Trophoblast cell (in vitro differentiated cells and primary cell): ENCODE data around the gene SYT5.
"Not testable (repeated sequence)": the region's sequence is repeated elsewhere in the genome, so short reads cannot be mapped to it uniquely, and the experiment has no call there.

Source experiments
- DNase-seq, 2 donors: peaks; one replicate each; pipeline ENCODE4 v3.0.0-alpha.2; 2016
- H2AFZ ChIP-seq: 2 replicates; pipeline ENCODE4 v1.6.1; 2013; ENCODE audit warnings: low read length, moderate library complexity, mild to moderate bottlenecking; ENCODE audit not compliant: insufficient read depth, poor library complexity
- H2AK5ac ChIP-seq: 2 replicates; pipeline ENCODE4 v1.6.1; 2013; ENCODE audit warnings: mild to moderate bottlenecking, low read length
- H2BK120ac ChIP-seq: 2 replicates; pipeline ENCODE4 v1.6.1; 2013; ENCODE audit warnings: low read length, mild to moderate bottlenecking, moderate library complexity; ENCODE audit not compliant: insufficient read depth, poor library complexity
- H2BK12ac ChIP-seq: 2 replicates; pipeline ENCODE4 v1.6.1; 2013; ENCODE audit warnings: mild to moderate bottlenecking, low read length, moderate library complexity
- H2BK5ac ChIP-seq: 2 replicates; pipeline ENCODE4 v1.6.1; 2013; ENCODE audit warnings: low read length, low read depth, moderate library complexity, mild to moderate bottlenecking; ENCODE audit not compliant: poor library complexity
- H3K14ac ChIP-seq: 2 replicates; pipeline ENCODE4 v1.6.1; 2013; ENCODE audit warnings: mild to moderate bottlenecking, low read length
- H3K18ac ChIP-seq: 2 replicates; pipeline ENCODE4 v1.6.1; 2013; ENCODE audit warnings: mild to moderate bottlenecking, low read length
- H3K23ac ChIP-seq: 2 replicates; pipeline ENCODE4 v1.6.1; 2013; ENCODE audit warnings: low read length
- H3K27ac ChIP-seq: 2 replicates; pipeline ENCODE4 v1.5.1; 2013; ENCODE audit warnings: low read depth, mild to moderate bottlenecking, inconsistent platforms, low read length, moderate library complexity
- H3K27me3 ChIP-seq: 2 replicates; pipeline ENCODE4 v1.6.1; 2013; ENCODE audit warnings: inconsistent platforms, mild to moderate bottlenecking, low read length, moderate library complexity; ENCODE audit not compliant: insufficient read depth
- H3K36me3 ChIP-seq, 2 experiments: 1 replicate in 1 of 2; 2 replicates in 1 of 2; pipeline ENCODE4 v1.6.1; 2013; ENCODE audit warnings: low read length in 2 of 2, mild to moderate bottlenecking in 2 of 2, moderate library complexity in 1 of 2; ENCODE audit not compliant: insufficient read depth in 2 of 2, control insufficient read depth in 1 of 2
- H3K4ac ChIP-seq: 2 replicates; pipeline ENCODE4 v1.6.1; 2013; ENCODE audit warnings: low read depth, mild to moderate bottlenecking, low read length, moderate library complexity
- H3K4me1 ChIP-seq, 2 experiments: 1 replicate in 1 of 2; 2 replicates in 1 of 2; pipeline ENCODE4 v1.6.1; 2013; ENCODE audit warnings: low read length in 2 of 2, mild to moderate bottlenecking in 2 of 2, moderate library complexity in 1 of 2; ENCODE audit not compliant: insufficient read depth in 2 of 2, control insufficient read depth in 1 of 2
- H3K4me2 ChIP-seq: 2 replicates; pipeline ENCODE4 v1.6.1; 2013; ENCODE audit warnings: inconsistent platforms, mild to moderate bottlenecking, low read length, moderate library complexity
- H3K4me3 ChIP-seq: 2 replicates; pipeline ENCODE4 v1.5.1; 2013; ENCODE audit warnings: mild to moderate bottlenecking, low read depth, low read length, inconsistent platforms
- H3K79me1 ChIP-seq: one replicate; pipeline ENCODE4 v1.6.1; 2013; ENCODE audit warnings: low read length
- H3K79me2 ChIP-seq: 2 replicates; pipeline ENCODE4 v1.6.1; 2013; ENCODE audit warnings: low read length, mild to moderate bottlenecking; ENCODE audit not compliant: control insufficient read depth, insufficient read depth, poor library complexity
- H3K9ac ChIP-seq: 2 replicates; pipeline ENCODE4 v1.6.1; 2013; ENCODE audit warnings: mild to moderate bottlenecking, low read length
- H3K9me3 ChIP-seq: 2 replicates; pipeline ENCODE4 v1.6.1; 2013; ENCODE audit warnings: low read depth, mild to moderate bottlenecking, control low read depth, inconsistent platforms, low read length; ENCODE audit not compliant: insufficient read depth
- H4K12ac ChIP-seq: 2 replicates; pipeline ENCODE4 v1.6.1; 2013; ENCODE audit warnings: low read depth, mild to moderate bottlenecking, low read length, moderate library complexity
- H4K8ac ChIP-seq: 2 replicates; pipeline ENCODE4 v1.6.1; 2013; ENCODE audit warnings: low read depth, mild to moderate bottlenecking, low read length, moderate library complexity
- H4K91ac ChIP-seq: one replicate; pipeline ENCODE4 v1.6.1; 2013; ENCODE audit warnings: low read depth, mild to moderate bottlenecking, low read length, moderate library complexity
- WGBS: extraction: QIAGEN DNeasy Blood & Tissue Kit; methylation state at CpG from one replicate; pipeline ENCODE4 v1.1.7; 2013; ENCODE audit warnings: missing lambda C conversion rate; ENCODE audit not compliant: insufficient read length, insufficient coverage; ENCODE audit errors: extremely low coverage; 5-methylcytosine and 5-hydroxymethylcytosine counted together

Gene SYT5

GRCh38 chr19:55155784-55156183 lies 24.3 kb downstream of the SYT5 start:
- H3K27me3 ChIP-seq = peaks cover 15% of the 10 kb centered on the region
- H2AFZ ChIP-seq, H3K4me1 ChIP-seq, H3K79me1 ChIP-seq, H3K9ac ChIP-seq, H3K4me3 ChIP-seq, H4K12ac ChIP-seq, H2BK5ac ChIP-seq, H3K18ac ChIP-seq, H2BK120ac ChIP-seq, H4K8ac ChIP-seq, DNase-seq, H2AK5ac ChIP-seq, H3K23ac ChIP-seq, H3K27ac ChIP-seq, H4K91ac ChIP-seq, H2BK12ac ChIP-seq, H3K14ac ChIP-seq, H3K36me3 ChIP-seq, H3K79me2 ChIP-seq, H3K4ac ChIP-seq: not testable (repeated sequence)
- peaks cover 10% of the 10 kb centered on the region for H3K9me3 ChIP-seq
- no CpG with 5 or more reads among the region's 5 CpGs for WGBS
- H3K4me2 ChIP-seq = peak overlapping the region; percentile 23

- H3K36me3 ChIP-seq = no peaks in the 10 kb centered on the region
- no peak overlapping the region for H3K14ac ChIP-seq
- no peak overlapping the region for H3K27ac ChIP-seq
- no CpG with 5 or more reads among the region's 12 CpGs for WGBS
- H2BK12ac ChIP-seq = no peak overlapping the region
- H3K18ac ChIP-seq = no peak overlapping the region
- no peak overlapping the region for H2AFZ ChIP-seq
- no peak overlapping the region for H2AK5ac ChIP-seq
- no peak overlapping the region for H4K12ac ChIP-seq
- no peak overlapping the region for H3K4me2 ChIP-seq
- no peaks in the 10 kb centered on the region for H3K79me2 ChIP-seq
- H3K9ac ChIP-seq = no peak overlapping the region
- H4K8ac ChIP-seq = no peak overlapping the region
- H3K79me1 ChIP-seq = no peaks in the 10 kb centered on the region
- H2BK120ac ChIP-seq = no peak overlapping the region
- peaks cover 2 to 4% of the 10 kb centered on the region in 2 experiments for H3K4me1 ChIP-seq
- H3K4ac ChIP-seq = no peak overlapping the region
- DNase-seq = no peak
- peaks cover 15% of the 10 kb centered on the region for H3K27me3 ChIP-seq
- H4K91ac ChIP-seq = no peak overlapping the region
- no peak overlapping the region for H2BK5ac ChIP-seq
- no peak overlapping the region for H3K23ac ChIP-seq
- peaks cover 10% of the 10 kb centered on the region for H3K9me3 ChIP-seq
- no peak overlapping the region for H3K4me3 ChIP-seq
Measured at GRCh38 chr19:55153652-55154264, 26.3 kb downstream of the SYT5 start.

GRCh38 chr19:55152017-55152416 lies 28.1 kb downstream of the SYT5 start:
- H3K27me3 ChIP-seq = peaks cover 12% of the 10 kb centered on the region
- H3K18ac ChIP-seq = no peak overlapping the region
- H3K4me1 ChIP-seq = peaks cover 2 to 4% of the 10 kb centered on the region in 2 experiments
- no peaks in the 10 kb centered on the region for H3K79me1 ChIP-seq
- no peak overlapping the region for H2BK5ac ChIP-seq
- H3K79me2 ChIP-seq = no peaks in the 10 kb centered on the region
- H3K27ac ChIP-seq = no peak overlapping the region
- H3K4ac ChIP-seq = no peak overlapping the region
- H2AFZ ChIP-seq = no peak overlapping the region
- H3K9ac ChIP-seq = no peak overlapping the region
- H3K14ac ChIP-seq = no peak overlapping the region
- no peak for DNase-seq
- no peak overlapping the region for H3K23ac ChIP-seq
- H3K4me3 ChIP-seq = no peak overlapping the region
- no peak overlapping the region for H4K12ac ChIP-seq
- no peak overlapping the region for H2AK5ac ChIP-seq
- H3K36me3 ChIP-seq = no peaks in the 10 kb centered on the region
- H4K91ac ChIP-seq = no peak overlapping the region
- H3K9me3 ChIP-seq = peaks cover 10% of the 10 kb centered on the region
- no peak overlapping the region for H4K8ac ChIP-seq
- no peak overlapping the region for H3K4me2 ChIP-seq
- no peak overlapping the region for H2BK12ac ChIP-seq
- H2BK120ac ChIP-seq = no peak overlapping the region

GRCh38 chr19:55149078-55150003 lies 30.7 kb downstream of the SYT5 start, which contains the start of gene TNNT1:
Gene TNNT1, minus strand, starts transcription at chr19:55149206. Its CDS starts 2,049 bp downstream, at chr19:55147157.
- Histone ChIP-seq H3K14ac (no peak within 1 kb of the TSS), H3K18ac (no peak within 1 kb of the TSS), H4K91ac (no peak within 1 kb of the TSS), H3K27me3 (no peaks in the 10 kb centered on the region), H2AK5ac (no peak within 1 kb of the TSS), H2AFZ (no peak within 1 kb of the TSS), H3K9me3 (peaks cover 2% of the 10 kb centered on the region), H3K4me3 (no peak within 1 kb of the TSS), H2BK5ac (no peak within 1 kb of the TSS), H3K79me2 (no peaks in the 10 kb centered on the region), H3K23ac (no peak within 1 kb of the TSS), H3K4ac (no peak within 1 kb of the TSS), H2BK12ac (no peak within 1 kb of the TSS), H3K4me2 (no peak within 1 kb of the TSS), H3K79me1 (no peaks in the 10 kb centered on the region), H3K4me1 (peaks cover 2 to 9% of the 10 kb centered on the region in 2 experiments), H2BK120ac (no peak within 1 kb of the TSS), H3K9ac (no peak within 1 kb of the TSS), H3K36me3 (no peaks in the 10 kb centered on the region), H4K12ac (no peak within 1 kb of the TSS), H3K27ac (no peak within 1 kb of the TSS), H4K8ac (no peak within 1 kb of the TSS)
- DNase-seq = peak in 1 of 2 donors; percentile 35
- no CpG with 5 or more reads among the region's 18 CpGs for WGBS
